ENCODE measurements around the gene WDR90.

The WDR90 gene

GRCh38 chr16:626787-627453 lies 22.2 kb upstream of the WDR90 start:
- no peak for DNase-seq

GRCh38 chr16:627454-628239 lies 21.5 kb upstream of the WDR90 start:
- no peak for DNase-seq

- DNase-seq: no peak
Observed at GRCh38 chr16:628321-629061, 20.7 kb upstream of the WDR90 start.

- DNase-seq: no peak
Observed at GRCh38 chr16:629185-629832, 19.9 kb upstream of the WDR90 start.

GRCh38 chr16:629833-630248 lies 19.3 kb upstream of the WDR90 start:
- DNase-seq: no peak

- no peak for DNase-seq
Observed at GRCh38 chr16:630249-630814, 18.8 kb upstream of the WDR90 start.

- DNase-seq: no peak
Observed at GRCh38 chr16:630815-631405, 18.3 kb upstream of the WDR90 start, which contains the start of gene WFIKKN1. TSS of gene WFIKKN1 (plus strand) at chr16:630985. CDS start at chr16:631254, 269 bp downstream.

GRCh38 chr16:631808-632358 lies 17.3 kb upstream of the WDR90 start:
- no peak for DNase-seq

- no peak for DNase-seq
Observed at GRCh38 chr16:632486-633335, 16.5 kb upstream of the WDR90 start.

- DNase-seq: no peak
Observed at GRCh38 chr16:633336-634050, 15.7 kb upstream of the WDR90 start.

- DNase-seq: no peak
Observed at GRCh38 chr16:634051-634670, 15.0 kb upstream of the WDR90 start.

- no peak for DNase-seq
Observed at GRCh38 chr16:634996-635395, 14.2 kb upstream of the WDR90 start.

- DNase-seq: no peak
Observed at GRCh38 chr16:635573-636205, 13.5 kb upstream of the WDR90 start.

GRCh38 chr16:636206-637080 lies 12.7 kb upstream of the WDR90 start, which contains the start of gene METTL26:
TSS of gene METTL26 (minus strand) at chr16:636305. CDS start at chr16:636290, 15 bp downstream.
- peak; percentile 93 for DNase-seq

- DNase-seq: peak; percentile 88
Observed at GRCh38 chr16:637081-638018, 11.8 kb upstream of the WDR90 start.

GRCh38 chr16:638034-638543 lies 11.1 kb upstream of the WDR90 start:
- DNase-seq: no peak

GRCh38 chr16:638836-639235 lies 10.3 kb upstream of the WDR90 start:
- no peak for DNase-seq
